Measurements from ENCODE around the gene LDLRAD3. TPM values are rescaled to one million over a fixed set of nuclear protein-coding genes. Genes with fewer than 3 reads are reported as not detected.

The LDLRAD3 gene
- total RNA-seq, 1 donor from 2014 or later, result 19.6 TPM

DNA sequence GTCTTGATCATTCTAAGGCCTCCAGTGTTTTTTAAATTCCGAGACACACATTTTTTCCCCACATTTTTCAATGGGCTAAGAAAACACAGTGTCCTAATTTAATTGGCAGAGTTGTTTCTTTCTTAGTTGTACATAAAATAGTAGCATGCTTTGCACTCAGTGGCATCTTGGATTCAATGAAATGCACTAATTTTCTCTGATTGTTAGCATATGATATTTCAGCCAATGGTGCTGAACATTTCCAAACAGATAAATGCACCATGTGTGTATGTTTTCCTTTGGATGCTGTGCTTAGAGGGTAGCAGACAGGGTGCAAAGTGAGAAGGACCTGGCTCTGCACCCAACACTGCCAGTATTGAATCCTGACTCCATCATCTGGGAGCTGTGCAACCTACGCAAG, 103.5 kb downstream of the LDLRAD3 start:
- Mint-ChIP-seq H3K9me3 (ENCODE audit: low read depth) (no peaks in the 10 kb centered on the region), H3K27ac (no peak overlapping the region), H3K27me3 (no peaks in the 10 kb centered on the region), H3K4me3 (ENCODE audit: low read depth) (no peak overlapping the region), H3K4me1 (ENCODE audit: low read depth) (peaks cover 1% of the 10 kb centered on the region), H3K36me3 (ENCODE audit: insufficient read depth) (peaks cover 3% of the 10 kb centered on the region)
- TF ChIP-seq, protein P1, sequence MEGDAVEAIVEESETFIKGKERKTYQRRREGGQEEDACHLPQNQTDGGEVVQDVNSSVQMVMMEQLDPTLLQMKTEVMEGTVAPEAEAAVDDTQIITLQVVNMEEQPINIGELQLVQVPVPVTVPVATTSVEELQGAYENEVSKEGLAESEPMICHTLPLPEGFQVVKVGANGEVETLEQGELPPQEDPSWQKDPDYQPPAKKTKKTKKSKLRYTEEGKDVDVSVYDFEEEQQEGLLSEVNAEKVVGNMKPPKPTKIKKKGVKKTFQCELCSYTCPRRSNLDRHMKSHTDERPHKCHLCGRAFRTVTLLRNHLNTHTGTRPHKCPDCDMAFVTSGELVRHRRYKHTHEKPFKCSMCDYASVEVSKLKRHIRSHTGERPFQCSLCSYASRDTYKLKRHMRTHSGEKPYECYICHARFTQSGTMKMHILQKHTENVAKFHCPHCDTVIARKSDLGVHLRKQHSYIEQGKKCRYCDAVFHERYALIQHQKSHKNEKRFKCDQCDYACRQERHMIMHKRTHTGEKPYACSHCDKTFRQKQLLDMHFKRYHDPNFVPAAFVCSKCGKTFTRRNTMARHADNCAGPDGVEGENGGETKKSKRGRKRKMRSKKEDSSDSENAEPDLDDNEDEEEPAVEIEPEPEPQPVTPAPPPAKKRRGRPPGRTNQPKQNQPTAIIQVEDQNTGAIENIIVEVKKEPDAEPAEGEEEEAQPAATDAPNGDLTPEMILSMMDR (IDR thresholded peaks at IDR 0.05; ENCODE audit: unreplicated experiment), result no peak
- DNase-seq (ENCODE audit: low spot score, unreplicated experiment), result no peak

DNA sequence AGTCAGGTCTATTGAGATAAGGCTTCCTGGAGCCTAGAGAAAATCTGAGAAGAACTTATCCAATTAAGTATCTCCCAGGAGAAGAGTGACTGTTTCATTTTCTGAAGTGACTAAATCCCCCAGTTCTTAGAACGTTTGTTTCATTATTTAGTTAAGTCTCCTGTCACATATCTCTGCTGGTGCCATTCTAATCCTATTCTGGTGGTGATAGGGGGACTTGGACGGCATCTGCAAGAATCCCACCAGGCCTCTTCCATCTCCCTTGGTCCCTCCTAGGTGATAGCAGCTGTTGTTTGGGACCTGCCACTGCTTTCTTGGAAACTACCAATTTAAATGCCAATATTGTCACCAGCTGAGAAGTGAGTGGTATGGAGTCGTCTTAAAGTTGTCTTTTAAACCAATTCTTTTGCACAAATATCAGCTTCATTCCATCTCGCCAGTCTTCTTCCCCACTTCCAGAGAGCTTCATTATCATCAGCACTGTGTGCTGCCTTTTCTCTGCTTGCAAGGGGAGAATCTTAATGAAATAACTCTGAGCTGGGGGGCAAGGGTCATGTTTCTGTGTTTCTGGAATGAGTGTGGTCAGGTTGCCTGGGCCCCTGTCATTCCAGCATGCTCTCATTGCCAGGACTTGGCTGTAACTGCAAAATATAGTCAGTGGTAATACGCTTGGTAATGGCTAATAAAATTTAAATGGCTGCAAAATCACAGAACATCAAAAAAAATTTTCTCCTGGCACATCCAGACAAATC, 104.8 kb downstream of the LDLRAD3 start:
- Mint-ChIP-seq H3K4me1 (ENCODE audit: low read depth) (peaks cover 1% of the 10 kb centered on the region), H3K4me3 (ENCODE audit: low read depth) (no peak overlapping the region), H3K9me3 (ENCODE audit: low read depth) (no peaks in the 10 kb centered on the region), H3K27ac (no peak overlapping the region), H3K27me3 (no peaks in the 10 kb centered on the region), H3K36me3 (ENCODE audit: insufficient read depth) (peaks cover 3% of the 10 kb centered on the region)
- DNase-seq (ENCODE audit: low spot score, unreplicated experiment), result no peak
- TF ChIP-seq, protein P1 (IDR thresholded peaks at IDR 0.05; ENCODE audit: unreplicated experiment), result no peak

DNA sequence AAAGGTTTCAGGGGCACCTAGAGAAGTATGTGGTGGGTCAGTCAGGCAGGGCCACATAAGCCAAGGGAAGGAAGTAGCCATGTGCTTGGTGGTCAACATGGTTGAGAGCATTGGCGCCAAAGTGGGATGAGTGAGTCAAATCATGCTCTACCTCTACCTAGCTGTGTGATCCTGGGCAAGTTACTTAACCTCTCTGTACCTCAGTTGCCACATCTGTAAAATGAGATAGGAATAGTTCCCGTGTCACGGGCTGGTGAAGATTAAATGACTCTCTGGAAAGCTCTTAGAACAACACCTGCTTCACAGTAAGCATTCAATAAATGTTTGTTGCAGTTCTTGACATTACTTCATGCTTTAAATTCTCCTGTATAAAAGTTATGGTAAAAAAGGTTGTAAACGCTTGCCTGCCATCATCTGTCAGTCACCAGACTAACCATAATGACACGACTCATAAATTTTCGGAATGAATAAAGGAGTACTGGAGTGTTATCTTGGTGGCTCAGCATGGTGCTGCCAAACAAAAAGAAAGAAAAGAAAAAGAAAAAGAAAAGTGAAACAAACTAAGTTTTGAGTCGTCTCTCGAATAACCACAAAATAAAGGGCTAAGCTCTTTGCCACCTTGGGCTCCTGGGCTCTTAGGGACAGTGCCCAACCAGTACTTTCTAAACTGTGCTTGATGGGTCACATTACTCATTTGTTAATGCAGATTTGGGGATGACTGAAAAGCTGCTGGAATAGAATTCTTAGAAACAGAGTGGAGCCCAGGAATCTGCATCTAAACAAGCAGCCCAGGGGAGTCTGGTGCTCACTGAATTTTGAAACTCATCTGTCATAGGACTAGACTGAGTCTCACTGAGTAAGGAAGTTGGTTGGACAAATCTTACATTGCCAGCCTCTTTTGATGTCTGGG, 107.6 kb downstream of the LDLRAD3 start:
- no peak for DNase-seq (ENCODE audit: low spot score, unreplicated experiment)
- Mint-ChIP-seq H3K27me3 (no peaks in the 10 kb centered on the region), H3K4me1 (ENCODE audit: low read depth) (peaks cover 1% of the 10 kb centered on the region), H3K9me3 (ENCODE audit: low read depth) (peaks cover 6% of the 10 kb centered on the region), H3K4me3 (ENCODE audit: low read depth) (no peak overlapping the region), H3K36me3 (ENCODE audit: insufficient read depth) (peaks cover 1% of the 10 kb centered on the region), H3K27ac (no peak overlapping the region)
- TF ChIP-seq, protein P1 (IDR thresholded peaks at IDR 0.05; ENCODE audit: unreplicated experiment), result no peak

DNA sequence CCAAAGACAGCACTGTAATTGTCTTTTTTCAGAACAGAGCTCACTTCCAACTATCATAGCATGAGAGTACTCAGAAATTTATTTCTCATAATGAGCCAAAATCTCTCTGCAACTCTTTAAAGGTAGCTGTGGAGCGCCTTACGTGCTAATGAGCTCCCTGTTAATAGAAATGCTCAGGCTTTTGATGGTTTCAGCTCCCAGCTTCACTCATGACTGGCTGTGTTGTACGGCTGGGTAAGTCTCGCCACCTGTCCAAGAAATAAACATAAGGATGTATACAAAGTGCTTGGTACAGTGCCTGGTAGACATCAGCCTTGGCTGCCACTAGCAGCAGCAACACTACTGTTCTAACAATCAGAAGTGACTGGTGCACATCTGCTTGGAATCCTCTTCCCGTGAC, 109.4 kb downstream of the LDLRAD3 start:
- Mint-ChIP-seq H3K27me3 (no peaks in the 10 kb centered on the region), H3K36me3 (ENCODE audit: insufficient read depth) (peaks cover 1% of the 10 kb centered on the region), H3K4me3 (ENCODE audit: low read depth) (no peak overlapping the region), H3K9me3 (ENCODE audit: low read depth) (peaks cover 6% of the 10 kb centered on the region), H3K27ac (no peak overlapping the region), H3K4me1 (ENCODE audit: low read depth) (peaks cover 1% of the 10 kb centered on the region)
- TF ChIP-seq, protein P1 (IDR thresholded peaks at IDR 0.05; ENCODE audit: unreplicated experiment), result no peak
- no peak for DNase-seq (ENCODE audit: low spot score, unreplicated experiment)

DNA sequence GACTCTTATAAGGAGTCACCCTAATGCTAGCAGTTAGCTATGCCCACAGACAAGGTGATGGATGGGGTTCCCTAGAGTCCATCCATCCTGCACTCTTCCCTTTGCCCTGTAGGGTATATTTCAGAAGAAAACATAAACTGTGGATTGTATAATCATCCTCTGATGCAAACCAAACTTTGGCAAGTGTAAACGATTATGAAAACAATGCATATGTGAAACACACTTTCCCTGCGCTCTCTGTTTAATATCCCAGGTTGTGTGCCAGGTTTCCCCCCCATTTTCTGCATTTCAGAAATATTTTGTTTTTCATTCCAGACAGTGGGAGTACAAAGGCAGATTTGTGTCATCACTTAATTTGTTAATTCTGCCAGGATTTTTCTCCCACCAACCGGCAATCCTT, 110.0 kb downstream of the LDLRAD3 start:
- H3K27me3 Mint-ChIP-seq, result no peaks in the 10 kb centered on the region
- TF ChIP-seq, protein P1 (IDR thresholded peaks at IDR 0.05; ENCODE audit: unreplicated experiment), result no peak
- peaks cover 6% of the 10 kb centered on the region for H3K9me3 Mint-ChIP-seq (ENCODE audit: low read depth)
- peaks cover 1% of the 10 kb centered on the region for H3K36me3 Mint-ChIP-seq (ENCODE audit: insufficient read depth)
- no peak for DNase-seq (ENCODE audit: low spot score, unreplicated experiment)
- H3K4me1 Mint-ChIP-seq (ENCODE audit: low read depth), result peaks cover 1% of the 10 kb centered on the region
- H3K4me3 Mint-ChIP-seq (ENCODE audit: low read depth), result no peak overlapping the region
- H3K27ac Mint-ChIP-seq, result no peak overlapping the region

Measured in progenitor cell of endocrine pancreas (in vitro differentiated cells).